GM19099 (cell line): ENCODE results near the gene USP7.

Experiments
- POLR2A ChIP-seq: IDR thresholded peaks from 3 replicates; pipeline ENCODE4 v1.6.1; 2011; ENCODE audit warnings: low read depth; ENCODE audit not compliant: insufficient read length; ENCODE audit errors: extremely low read depth

The USP7 gene

DNA sequence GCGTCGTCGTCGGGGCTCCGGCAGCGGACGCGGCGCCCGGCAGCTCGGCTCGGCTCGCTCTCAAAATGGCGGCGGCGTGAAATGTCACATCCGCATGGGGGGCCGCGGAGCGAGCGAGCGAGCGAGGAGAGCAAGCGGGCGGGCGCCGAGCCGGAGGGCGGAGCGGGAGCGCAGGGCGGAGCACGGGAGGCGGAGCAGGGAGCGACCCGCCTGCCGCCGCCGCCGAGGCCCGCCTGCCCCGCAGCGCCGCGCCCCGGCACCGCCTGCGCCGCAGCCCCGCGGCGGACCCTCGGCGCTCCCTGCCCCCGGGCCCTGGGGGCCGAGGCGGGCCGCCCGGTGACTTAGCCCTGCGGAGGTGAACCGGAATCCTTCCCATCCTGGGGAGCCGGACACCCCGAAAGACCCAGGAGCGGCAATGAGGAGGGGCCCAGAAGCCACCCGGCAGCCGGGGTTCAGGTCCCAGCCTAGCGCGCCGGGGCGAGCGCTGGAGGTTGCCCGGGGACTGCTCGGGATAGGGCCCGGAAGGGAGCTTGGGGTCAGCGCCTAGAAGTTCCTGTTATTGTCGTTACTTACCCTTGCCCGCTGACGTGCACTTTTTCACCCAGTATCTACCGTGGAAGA, at the start of gene USP7:
Gene USP7 (minus strand): TSS at position 86 of the 621 bp plus-strand sequence. CDS start 621 bp downstream, outside the sequence.
- TF ChIP-seq POLR2A = peak; percentile 77

DNA sequence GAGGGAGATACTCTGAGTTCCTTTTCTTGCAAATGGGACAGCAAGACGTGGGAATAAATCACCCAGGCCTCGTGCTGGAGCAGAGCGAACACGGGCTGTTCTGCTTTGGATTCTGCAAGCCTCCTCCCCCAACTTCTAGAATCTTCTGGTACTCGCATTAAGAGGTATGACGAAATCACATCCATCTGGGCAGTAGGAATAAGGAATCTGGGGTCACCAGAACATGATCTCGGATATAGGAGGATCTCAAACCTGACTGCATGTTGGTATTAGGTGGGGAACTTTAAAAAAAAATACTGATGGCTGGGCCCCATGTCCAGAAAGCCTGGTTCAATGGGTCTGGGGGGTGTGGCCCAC, 49.8 kb upstream of the USP7 start:
- no peak for TF ChIP-seq POLR2A

- no peak for TF ChIP-seq POLR2A
Observed at GRCh38 chr16:9012848-9013507, 49.3 kb upstream of the USP7 start.

GRCh38 chr16:9012330-9012729, 48.6 kb upstream of the USP7 start:
- no peak for TF ChIP-seq POLR2A

DNA sequence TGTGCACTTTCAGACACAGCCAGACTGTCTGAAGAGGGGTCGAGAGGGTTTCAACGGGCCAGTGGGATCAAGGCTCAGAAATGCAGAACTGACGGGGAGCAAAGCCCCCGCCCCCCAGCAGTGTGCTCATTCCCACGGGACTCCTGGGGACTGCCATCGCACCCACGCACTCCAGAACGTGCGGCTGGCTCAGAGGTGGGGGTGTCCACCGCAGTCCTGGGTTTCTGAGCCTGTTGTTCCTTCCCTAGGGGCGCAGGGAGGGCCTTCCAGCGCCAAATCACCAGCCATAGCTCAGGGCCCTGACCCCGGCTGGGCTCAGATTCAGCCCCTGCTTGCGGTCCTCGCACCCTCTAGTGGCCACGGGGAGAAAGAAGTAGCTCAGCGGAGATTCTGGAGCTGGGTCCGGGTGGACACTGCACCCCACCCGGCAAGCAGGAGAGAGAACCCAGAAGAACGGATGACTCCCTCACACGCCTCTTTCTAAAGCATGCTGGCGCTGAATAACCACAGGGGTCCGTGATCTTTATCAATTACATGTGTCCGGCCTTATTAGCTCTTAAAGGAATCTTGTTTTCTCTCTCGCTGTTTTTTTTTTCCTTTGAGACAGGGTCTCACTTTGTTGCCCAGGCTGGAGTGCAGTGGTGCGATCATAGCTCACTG, 45.0 kb upstream of the USP7 start:
- no peak for TF ChIP-seq POLR2A

GRCh38 chr16:9007177-9007794, 43.6 kb upstream of the USP7 start:
- no peak for TF ChIP-seq POLR2A

DNA sequence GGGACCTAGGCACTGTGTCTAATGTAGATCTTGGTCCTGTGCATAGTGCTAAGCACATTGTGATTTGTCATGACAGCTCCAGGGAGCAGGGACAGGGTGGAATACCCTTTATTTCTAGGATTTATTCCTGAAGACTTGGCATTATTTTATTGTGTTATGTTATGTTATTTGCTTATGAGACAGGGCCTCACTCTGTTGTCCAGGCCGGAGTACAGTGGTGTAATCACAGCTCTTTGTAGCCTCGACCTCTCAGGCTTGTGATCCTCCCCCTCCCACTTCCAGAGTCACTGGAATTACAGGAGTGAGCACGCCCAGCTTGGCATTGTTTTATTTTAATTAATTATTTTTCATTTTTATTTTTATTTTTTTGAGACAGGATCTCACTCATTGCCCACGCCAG, 40.5 kb upstream of the USP7 start:
- TF ChIP-seq POLR2A = no peak

DNA sequence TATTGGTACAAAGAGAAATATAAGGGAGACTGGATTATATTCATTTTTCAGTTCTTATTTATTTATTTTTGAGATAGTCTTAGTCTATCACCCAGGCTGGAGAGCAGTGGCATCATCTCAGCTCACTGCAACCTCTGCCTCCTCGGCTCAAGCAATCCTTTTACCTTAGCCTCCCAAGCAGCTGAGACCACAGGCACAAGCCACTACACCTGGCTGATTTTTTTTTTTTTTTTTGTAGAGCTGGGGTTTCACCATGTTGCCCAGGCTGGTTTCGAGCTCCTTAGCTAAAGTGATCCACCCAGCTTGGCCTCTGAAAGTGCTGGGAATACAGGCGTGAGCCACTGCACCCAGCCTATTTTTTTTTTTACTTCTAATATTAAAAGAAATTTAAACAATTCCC, 40.1 kb upstream of the USP7 start:
- TF ChIP-seq POLR2A = no peak

DNA sequence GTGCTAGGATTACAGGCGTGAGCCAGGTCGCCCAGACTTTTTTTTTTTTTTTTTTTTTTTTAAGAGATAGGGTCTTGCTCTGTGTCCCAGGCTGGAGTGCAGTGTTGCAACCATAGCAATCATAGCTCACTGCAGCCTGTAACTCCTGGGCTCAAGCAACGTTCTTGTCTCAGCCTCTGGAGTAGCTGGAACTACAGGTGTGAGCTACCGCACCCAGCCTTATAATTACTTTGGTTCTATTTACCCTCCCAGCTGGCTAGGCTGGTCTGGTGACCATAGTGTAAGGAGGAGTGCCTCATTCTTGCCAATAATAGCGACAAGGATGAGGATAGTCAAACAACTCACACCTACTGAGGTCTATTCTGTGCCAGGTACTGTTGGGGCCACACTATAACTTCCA, 39.6 kb upstream of the USP7 start:
- TF ChIP-seq POLR2A = no peak

DNA sequence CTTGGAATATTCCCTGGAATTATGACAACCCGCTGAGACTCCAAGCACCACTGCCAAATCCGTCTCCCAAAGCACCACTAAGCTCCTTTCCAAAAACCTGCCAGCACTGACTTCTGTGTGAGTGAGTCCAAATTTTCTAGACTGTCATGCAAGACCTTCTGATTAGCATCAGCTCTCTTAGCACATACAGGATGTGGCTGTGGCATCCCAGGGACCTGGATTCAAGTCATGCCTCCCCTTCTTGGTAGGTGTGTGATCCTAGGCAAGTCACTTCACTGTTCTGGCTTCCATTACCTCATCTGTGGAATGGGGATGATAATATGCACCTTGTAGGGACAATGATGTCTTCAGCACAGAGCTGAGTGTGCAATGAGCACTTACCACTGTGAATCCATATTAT, 38.3 kb upstream of the USP7 start:
- TF ChIP-seq POLR2A = no peak

GRCh38 chr16:9000664-9001063, 37.0 kb upstream of the USP7 start:
- TF ChIP-seq POLR2A = no peak

GRCh38 chr16:8999800-9000199, 36.1 kb upstream of the USP7 start:
- no peak for TF ChIP-seq POLR2A

GRCh38 chr16:8998108-8998507, 34.4 kb upstream of the USP7 start:
- no peak for TF ChIP-seq POLR2A

DNA sequence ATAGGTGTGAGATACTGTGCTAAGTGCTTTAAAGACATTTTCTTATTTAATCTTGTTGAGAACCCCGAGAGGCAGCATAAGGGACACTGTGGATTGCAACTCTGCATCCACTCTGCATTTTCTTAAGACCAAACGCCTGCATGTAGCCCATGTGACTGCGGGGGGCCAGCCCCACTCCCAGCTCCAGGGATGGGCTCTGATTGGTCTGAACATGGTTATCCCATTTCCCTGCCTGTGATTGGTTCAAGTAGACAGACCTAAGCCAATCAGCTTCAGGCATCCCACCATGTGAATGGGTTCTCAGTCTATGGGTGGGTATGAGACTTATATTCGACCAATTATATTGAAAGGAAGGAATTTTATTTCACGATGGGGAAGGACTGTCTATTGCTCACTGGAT, 33.2 kb upstream of the USP7 start:
- TF ChIP-seq POLR2A = no peak

GRCh38 chr16:8990445-8990844, 26.7 kb upstream of the USP7 start:
- no peak for TF ChIP-seq POLR2A
